Measurements from ENCODE around the gene CCDC124.

DNA sequence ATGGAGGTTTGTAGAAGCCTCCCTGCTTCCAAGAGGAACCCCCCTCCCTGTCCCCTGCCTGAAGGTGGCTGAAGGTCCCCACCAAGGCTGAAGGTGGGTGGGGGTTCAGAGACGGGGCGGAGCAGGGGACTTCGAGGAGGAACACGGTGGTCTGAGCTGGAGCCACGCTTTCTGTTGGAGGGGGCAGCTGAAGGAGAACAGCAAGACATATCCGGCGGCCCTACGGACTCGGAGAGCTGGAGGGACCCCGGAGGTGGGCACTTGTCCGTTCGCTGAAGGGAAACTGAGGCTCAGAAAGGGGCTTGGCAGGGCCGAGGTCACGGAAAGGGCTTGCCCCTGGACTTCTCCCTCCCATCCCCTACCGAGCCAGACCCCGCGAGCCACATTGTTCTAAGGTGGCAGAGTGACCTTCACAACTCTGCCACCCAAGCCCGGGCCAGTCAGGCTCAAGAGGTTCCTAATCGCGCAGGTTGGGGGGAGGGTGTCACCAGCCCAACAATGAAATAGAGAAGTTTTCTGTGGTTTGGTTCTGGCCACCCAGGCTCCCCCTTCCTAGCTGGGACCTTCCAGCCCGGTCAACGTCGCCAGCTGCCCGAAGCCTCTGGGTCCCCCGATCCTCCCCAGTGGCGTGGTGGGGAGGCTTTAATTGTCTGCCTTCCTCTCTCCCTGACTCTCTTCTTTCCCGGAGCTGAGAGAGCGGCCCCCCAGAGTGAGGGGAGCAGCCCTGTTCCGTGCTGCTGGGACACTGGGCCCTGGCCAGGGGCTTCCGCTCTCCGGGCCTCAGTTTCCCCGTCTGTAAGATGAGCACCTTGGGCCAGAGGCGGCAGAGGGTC lies 18.6 kb downstream of the CCDC124 start:
- TF ChIP-seq, protein P1, sequence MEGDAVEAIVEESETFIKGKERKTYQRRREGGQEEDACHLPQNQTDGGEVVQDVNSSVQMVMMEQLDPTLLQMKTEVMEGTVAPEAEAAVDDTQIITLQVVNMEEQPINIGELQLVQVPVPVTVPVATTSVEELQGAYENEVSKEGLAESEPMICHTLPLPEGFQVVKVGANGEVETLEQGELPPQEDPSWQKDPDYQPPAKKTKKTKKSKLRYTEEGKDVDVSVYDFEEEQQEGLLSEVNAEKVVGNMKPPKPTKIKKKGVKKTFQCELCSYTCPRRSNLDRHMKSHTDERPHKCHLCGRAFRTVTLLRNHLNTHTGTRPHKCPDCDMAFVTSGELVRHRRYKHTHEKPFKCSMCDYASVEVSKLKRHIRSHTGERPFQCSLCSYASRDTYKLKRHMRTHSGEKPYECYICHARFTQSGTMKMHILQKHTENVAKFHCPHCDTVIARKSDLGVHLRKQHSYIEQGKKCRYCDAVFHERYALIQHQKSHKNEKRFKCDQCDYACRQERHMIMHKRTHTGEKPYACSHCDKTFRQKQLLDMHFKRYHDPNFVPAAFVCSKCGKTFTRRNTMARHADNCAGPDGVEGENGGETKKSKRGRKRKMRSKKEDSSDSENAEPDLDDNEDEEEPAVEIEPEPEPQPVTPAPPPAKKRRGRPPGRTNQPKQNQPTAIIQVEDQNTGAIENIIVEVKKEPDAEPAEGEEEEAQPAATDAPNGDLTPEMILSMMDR (conservative IDR thresholded peaks at IDR 0.05; ENCODE audit: low read depth, low read length): no peak
- TF ChIP-seq EZH2 (IDR thresholded peaks at IDR 0.05; ENCODE audit: low read length, unreplicated experiment) (no peak), EZH2phosphoT487 (IDR thresholded peaks at IDR 0.05; ENCODE audit: borderline replicate concordance, low read length) (no peak)

Data from PC-3 (cell line).